H1 (cell line): Measurements from ENCODE around the gene CRABP1. TPM values are rescaled to one million over a fixed set of nuclear protein-coding genes. Genes with fewer than 3 reads are reported as not detected.

Experiments
- CTCF ChIA-PET: fragments of 300-600 bp; sonication (Branson Sonifier 250); formaldehyde crosslinking; loops from one replicate; lab custom pipeline; 2021; ENCODE audit not compliant: partially characterized antibody; lab: Charles Lee
- POLR2A ChIA-PET: fragments of 300-600 bp; sonication (Branson Sonifier 250); formaldehyde crosslinking; loops from one replicate; lab custom pipeline; 2021; ENCODE audit warnings: inconsistent platforms; ENCODE audit not compliant: partially characterized antibody; lab: Charles Lee
- DNase-seq, 2 experiments: peaks; one replicate each; pipeline versions ENCODE4 v3.0.0 to v3.0.0-alpha.2; 2010 to 2022; ENCODE audit warnings: low spot score in 2 of 2, low read depth in 1 of 2, mixed read lengths in 1 of 2
- FAIRE-seq: peaks from 2 replicates; lab custom pipeline; 2011; peaks lifted over from hg19 to GRCh38; lab: Jason Lieb, UNC
- H2AFZ ChIP-seq: 2 replicates; pipeline ENCODE4 v1.8.1; 2012; ENCODE audit warnings: low read length, inconsistent platforms
- H2AK5ac ChIP-seq: 2 replicates; pipeline ENCODE4 v1.6.1; 2013; ENCODE audit warnings: low read depth, low read length
- H2BK120ac ChIP-seq: replicated peaks from 2 replicates; pipeline ENCODE3; 2013; ENCODE audit warnings: low read depth, low read length, inconsistent platforms
- H2BK12ac ChIP-seq: 2 replicates; pipeline ENCODE4 v1.6.1; 2013; ENCODE audit warnings: low read depth, low read length
- H2BK15ac ChIP-seq: 2 replicates; pipeline ENCODE4 v1.6.1; 2013; ENCODE audit warnings: low read length
- H2BK20ac ChIP-seq: 2 replicates; pipeline ENCODE4 v1.6.1; 2013; ENCODE audit warnings: low read length
- H2BK5ac ChIP-seq: 2 replicates; pipeline ENCODE4 v1.6.1; 2013; ENCODE audit warnings: low read depth, low read length
- H3K14ac ChIP-seq: 2 replicates; pipeline ENCODE4 v1.6.1; 2013; ENCODE audit warnings: inconsistent platforms; ENCODE audit not compliant: insufficient read length
- H3K18ac ChIP-seq: 2 replicates; pipeline ENCODE4 v1.6.1; 2013; ENCODE audit warnings: low read length; ENCODE audit errors: extremely low read depth
- H3K23ac ChIP-seq: 2 replicates; pipeline ENCODE4 v1.6.1; 2013; ENCODE audit warnings: inconsistent platforms; ENCODE audit not compliant: insufficient read length
- H3K23me2 ChIP-seq: 2 replicates; pipeline ENCODE4 v1.6.1; 2013; ENCODE audit warnings: low read depth, low read length
- H3K27ac ChIP-seq: 2 replicates; pipeline ENCODE4 v1.6.1; 2011; ENCODE audit warnings: low read depth, low read length, inconsistent platforms
- H3K27me3 ChIP-seq, 4 experiments: replicated peaks in 1 of 4; 1 replicate in 1 of 4; 2 replicates in 3 of 4; pipeline versions ENCODE4 v1.6.1 to v1.8.1; 2011 to 2013; ENCODE audit warnings: low read length in 3 of 4, mild to moderate bottlenecking in 3 of 4, inconsistent platforms in 2 of 4, mixed read lengths in 2 of 4, moderate library complexity in 1 of 4; ENCODE audit not compliant: control insufficient read depth in 3 of 4, insufficient read depth in 3 of 4; ENCODE audit errors: extremely low read depth in 1 of 4
- H3K36me3 ChIP-seq, 4 experiments: 2 replicates each; pipeline versions ENCODE4 v1.6.1 to v1.8.1; 2011 to 2013; ENCODE audit warnings: mild to moderate bottlenecking in 4 of 4, low read length in 3 of 4, moderate library complexity in 2 of 4, control low read depth in 1 of 4, inconsistent platforms in 1 of 4; ENCODE audit not compliant: insufficient read depth in 4 of 4, control insufficient read depth in 2 of 4
- H3K4ac ChIP-seq: replicated peaks from 2 replicates; pipeline ENCODE3; 2013; ENCODE audit warnings: low read length, low read depth, mixed read lengths, inconsistent platforms; ENCODE audit not compliant: insufficient read length
- H3K4me1 ChIP-seq, 4 experiments: replicated peaks in 1 of 4; 1 replicate in 1 of 4; 2 replicates in 3 of 4; pipeline versions ENCODE4 v1.6.1 to v1.8.1; 2011 to 2013; ENCODE audit warnings: low read length in 3 of 4, inconsistent platforms in 2 of 4, mixed read lengths in 1 of 4; ENCODE audit not compliant: insufficient read depth in 4 of 4, control insufficient read depth in 3 of 4
- H3K4me2 ChIP-seq, 2 experiments: 2 replicates each; pipeline versions ENCODE4 v1.6.1 to v1.8.1; 2011 to 2013; ENCODE audit warnings: low read depth in 2 of 2, low read length in 2 of 2, control low read depth in 1 of 2, inconsistent platforms in 1 of 2, mild to moderate bottlenecking in 1 of 2; ENCODE audit not compliant: insufficient read depth in 1 of 2
- H3K4me3 ChIP-seq, 4 experiments: fragments of 200-600, 300-600 bp in 1 of 4; sonication (generic), shearing (Covaris generic), sonication (Bioruptor Twin) in 1 of 4; 2 replicates each; pipeline versions ENCODE4 v1.5.1 to v1.8.1; 2011 to 2016; ENCODE audit warnings: low read length in 4 of 4, low read depth in 3 of 4, control low read depth in 2 of 4, inconsistent platforms in 2 of 4, mild to moderate bottlenecking in 2 of 4, mixed read lengths in 1 of 4, moderate library complexity in 1 of 4; ENCODE audit not compliant: insufficient read depth in 2 of 4; ENCODE audit errors: extremely low read depth in 1 of 4
- H3K56ac ChIP-seq: replicated peaks from 2 replicates; pipeline ENCODE3; 2013; ENCODE audit warnings: low read depth, mild to moderate bottlenecking, mixed read lengths, low read length, inconsistent platforms; ENCODE audit not compliant: insufficient read length
- H3K79me1 ChIP-seq: 2 replicates; pipeline ENCODE4 v1.6.1; 2013; ENCODE audit warnings: low read depth, low read length, control low read depth
- H3K79me2 ChIP-seq, 2 experiments: 2 replicates each; pipeline versions ENCODE4 v1.6.1 to v1.8.1; 2012 to 2013; ENCODE audit warnings: low read length in 2 of 2, mild to moderate bottlenecking in 2 of 2, inconsistent platforms in 1 of 2; ENCODE audit not compliant: insufficient read depth in 2 of 2, control insufficient read depth in 1 of 2
- H3K9ac ChIP-seq, 4 experiments: replicated peaks in 1 of 4; 1 replicate in 1 of 4; 2 replicates in 3 of 4; pipeline versions ENCODE4 v1.6.1 to v1.8.1; 2011 to 2013; ENCODE audit warnings: low read depth in 3 of 4, low read length in 3 of 4, control low read depth in 2 of 4, mild to moderate bottlenecking in 2 of 4, moderate library complexity in 2 of 4, inconsistent platforms in 1 of 4; ENCODE audit errors: extremely low read depth in 1 of 4
- H3K9me3 ChIP-seq, 2 experiments: 2 replicates each; pipeline versions ENCODE4 v1.6.1 to v1.8.1; 2012 to 2013; ENCODE audit warnings: mild to moderate bottlenecking in 2 of 2, moderate library complexity in 2 of 2, control low read depth in 1 of 2, inconsistent platforms in 1 of 2, low read depth in 1 of 2, low read length in 1 of 2, mixed read lengths in 1 of 2; ENCODE audit not compliant: insufficient read depth in 2 of 2
- H4K20me1 ChIP-seq, 2 experiments: replicated peaks in 1 of 2; 2 replicates each; pipeline versions ENCODE3 to v1.8.1; 2011 to 2013; ENCODE audit warnings: inconsistent platforms in 2 of 2, low read length in 2 of 2, mild to moderate bottlenecking in 1 of 2; ENCODE audit not compliant: insufficient read depth in 2 of 2, control insufficient read depth in 1 of 2
- H4K5ac ChIP-seq: 2 replicates; pipeline ENCODE4 v1.6.1; 2013; ENCODE audit warnings: low read length, low read depth, mixed read lengths, inconsistent platforms; ENCODE audit not compliant: insufficient read length
- H4K8ac ChIP-seq: 2 replicates; pipeline ENCODE4 v1.8.0; 2013; ENCODE audit warnings: mild to moderate bottlenecking, moderate library complexity, low read length, inconsistent platforms; ENCODE audit not compliant: insufficient read depth; ENCODE audit errors: extremely low read depth
- H4K91ac ChIP-seq: replicated peaks from 2 replicates; pipeline ENCODE3; 2013; ENCODE audit warnings: low read length, mixed read lengths, inconsistent platforms; ENCODE audit not compliant: insufficient read length
- ASH2L ChIP-seq: fragments of 200-600, 300-600 bp; sonication (generic); IDR thresholded peaks from one replicate; pipeline ENCODE4 v1.7.1; 2017; ENCODE audit warnings: low read length
- BRCA1 ChIP-seq: IDR thresholded peaks from 2 replicates; pipeline ENCODE4 v1.6.1; 2012; ENCODE audit warnings: low read depth, low read length, improper control_type of control experiment
- CBX5 ChIP-seq: fragments of 300-800, 300-1000 bp; sonication (generic); IDR thresholded peaks from 2 replicates; pipeline ENCODE4 v1.7.1; 2016; ENCODE audit warnings: antibody characterized with exemption, low read length, low read depth
- CBX8 ChIP-seq: fragments of 300-800, 300-1000 bp; sonication (generic); IDR thresholded peaks from 2 replicates; pipeline ENCODE4 v1.7.1; 2016; ENCODE audit warnings: low read depth, low read length, borderline replicate concordance
- E2F6 ChIP-seq: IDR thresholded peaks from 2 replicates; pipeline ENCODE4 v1.6.1; 2012; ENCODE audit warnings: inconsistent platforms
- KDM4A ChIP-seq: IDR thresholded peaks from one replicate; pipeline ENCODE4 v1.7.1; 2012; ENCODE audit warnings: low read depth, mild to moderate bottlenecking, moderate library complexity, low read length, inconsistent platforms; ENCODE audit not compliant: severe bottlenecking
- MAFK ChIP-seq: IDR thresholded peaks from 2 replicates; pipeline ENCODE4 v1.6.1; 2012; ENCODE audit warnings: low read depth, mild to moderate bottlenecking, improper control_type of control experiment, low read length
- RFX5 ChIP-seq: IDR thresholded peaks from 2 replicates; pipeline ENCODE4 v1.6.1; 2011; ENCODE audit warnings: low read depth, low read length, improper control_type of control experiment, borderline replicate concordance
- SP2 ChIP-seq: IDR thresholded peaks from 2 replicates; pipeline ENCODE4 v1.6.1; 2012; ENCODE audit warnings: mild to moderate bottlenecking, low read length, inconsistent platforms
- TAF1 ChIP-seq: IDR thresholded peaks from 2 replicates; pipeline ENCODE4 v1.6.1; 2011; ENCODE audit warnings: mild to moderate bottlenecking, low read depth, low read length
- TAF7 ChIP-seq: optimal IDR thresholded peaks from 2 replicates; pipeline ENCODE3; 2011; ENCODE audit warnings: low read depth, mild to moderate bottlenecking, inconsistent platforms, low read length, moderate library complexity, borderline replicate concordance
- TCF12 ChIP-seq: IDR thresholded peaks from 2 replicates; pipeline ENCODE4 v1.6.1; 2011; ENCODE audit warnings: low read depth, mild to moderate bottlenecking, low read length
- WGBS, 2 experiments: shearing (Covaris generic) in 1 of 2; methylation state at CpG; one replicate each; pipeline versions ENCODE4 v1.1.6 to v1.1.7; 2013 to 2015; ENCODE audit warnings: low lambda C conversion rate in 2 of 2, mixed read lengths in 2 of 2, inconsistent platforms in 1 of 2, low coverage in 1 of 2, missing lambda C conversion rate in 1 of 2; ENCODE audit not compliant: insufficient replicate concordance in 2 of 2, insufficient coverage in 1 of 2, insufficient read length in 1 of 2; ENCODE audit errors: extremely low coverage in 1 of 2, missing lambda C conversion rate in 1 of 2; 5-methylcytosine and 5-hydroxymethylcytosine counted together
- polyA plus RNA-seq, 7 experiments: library from polyadenylated mRNA; depleted of rRNA in 3 of 7; stranded (reverse) in 5 of 7; unstranded in 2 of 7; fragments of >200 nt in 5 of 7; fragments of 200-250 nt in 2 of 7; gene quantifications; 1 replicate in 5 of 7; 2 replicates in 1 of 7; 4 replicates in 1 of 7; pipeline versions ENCODE4 v1.2.1 to v1.2.3, GENCODE V29; 2011 to 2013; ENCODE audit warnings: missing spikeins in 2 of 7, mixed read lengths in 2 of 7
- total RNA-seq: library from RNA; stranded (reverse); fragmentation: NEBNext Ultra II Directional; extraction: Animal tissue kit (Norgen Biotek cat#: 25700); gene quantifications from 2 replicates; pipeline ENCODE4 v1.2.1, GENCODE V29; 2021

Gene CRABP1
- total and polyA plus RNA-seq, 2 of the 8 experiments (the other 6 are each of a cell fraction or from before 2014, with no cell fraction given), result 385 to 655 TPM

- H3K4me2 ChIP-seq, result no peak overlapping the region
- 92% methylated on average over 12 of the region's 12 CpGs; no CpG with 5 or more reads in 1 of the 2 experiments for WGBS, 2 experiments
- H2BK15ac ChIP-seq, result no peak overlapping the region
- H4K8ac ChIP-seq, result no peak overlapping the region
- no peak overlapping the region for H4K91ac ChIP-seq
- H3K23ac ChIP-seq, result no peak overlapping the region
- H2BK12ac ChIP-seq, result no peak overlapping the region
- no peaks in the 10 kb centered on the region for H4K20me1 ChIP-seq
- no peak overlapping the region for H3K27ac ChIP-seq
- no peak overlapping the region for H3K4ac ChIP-seq
- no peak overlapping the region for H2BK5ac ChIP-seq
- POLR2A ChIA-PET, result interaction anchor here (1.2 to 2.2 kb wide), 2 partner anchors 19 to 30 kb away, joined by 4 to 6 read pairs; no protein-coding TSS in a partner anchor
- CTCF ChIA-PET, result interaction anchor here (0.6 to 2.3 kb wide), 3 partner anchors 34 to 433 kb away, joined by 3 to 7 read pairs (median 4); no protein-coding TSS in a partner anchor
- H3K79me1 ChIP-seq, result no peaks in the 10 kb centered on the region
- H2BK120ac ChIP-seq, result no peak overlapping the region
- no peak overlapping the region for H3K4me3 ChIP-seq
- H3K9me3 ChIP-seq, result no peaks in the 10 kb centered on the region
- H4K5ac ChIP-seq, result no peak overlapping the region
- no peak overlapping the region for H3K9ac ChIP-seq
- no peak overlapping the region for H3K56ac ChIP-seq
- H3K23me2 ChIP-seq, result peaks cover 13% of the 10 kb centered on the region
- H2AFZ ChIP-seq, result no peak overlapping the region
- H3K27me3 ChIP-seq, result peaks cover 0 to 24% (median 16%) of the 10 kb centered on the region in 4 experiments; a peak in 5 of 7 replicates
- H2BK20ac ChIP-seq, result no peak overlapping the region
- FAIRE-seq (no peak), DNase-seq (no peak)
- H3K4me1 ChIP-seq, result peaks cover 2 to 17% (median 9%) of the 10 kb centered on the region in 4 experiments; a peak in 5 of 7 replicates
- H3K18ac ChIP-seq, result no peak overlapping the region
- peaks cover 7 to 48% (median 28%) of the 10 kb centered on the region in 4 experiments; a peak in 7 of 8 replicates for H3K36me3 ChIP-seq
- H3K14ac ChIP-seq, result no peak overlapping the region
- H3K79me2 ChIP-seq, result peaks cover 0 to 9% of the 10 kb centered on the region in 2 experiments; a peak in 1 of 4 replicates
- no peak overlapping the region for H2AK5ac ChIP-seq
- no peak for TF ChIP-seq MAFK
- TF ChIP-seq TCF12, result no peak
- no peak for TF ChIP-seq ASH2L
- TF ChIP-seq CBX8, result no peak
- TF ChIP-seq CBX5, result no peak
- no peak for TF ChIP-seq KDM4A
- no peak for TF ChIP-seq BRCA1
- no peak for TF ChIP-seq RFX5
- TF ChIP-seq SP2, result no peak
- no peak for TF ChIP-seq TAF1
- TF ChIP-seq TAF7, result no peak
- TF ChIP-seq E2F6, result no peak
Measured at GRCh38 chr15:78343276-78344060, 3.3 kb downstream of the CRABP1 start.
